HepG2 (cell line): Measurements from ENCODE around the gene PPP2R2B. TPM values are rescaled to one million over a fixed set of nuclear protein-coding genes. Genes with fewer than 3 reads are reported as not detected.

ENCODE experiments used
- ATAC-seq: fragments of 200-7000 bp; cut with Tn5 transposase; 3 replicates; pipeline ENCODE4 v1.9.1; 2020; ENCODE audit warnings: mild to moderate bottlenecking, moderate library complexity
- BruUV-seq: library from RNA; stranded (reverse); fragments of 400-500 nt; replicated peaks from 2 replicates; lab custom pipeline; 2021; lab: Mats Ljungman, UMichigan
- CTCF ChIA-PET: fragments of 300-600 bp; formaldehyde crosslinking; extraction: SDS; loops from one replicate; lab custom pipeline; 2021; ENCODE audit warnings: low total read pairs, inconsistent platforms, low intra/inter-chr PET ratio; lab: Yijun Ruan, JAX
- POLR2A ChIA-PET: fragments of 350-600 bp; sonication (Branson Sonifier 250); formaldehyde crosslinking; loops from one replicate; lab custom pipeline; 2020; ENCODE audit warnings: antibody characterized with exemption, inconsistent platforms; lab: Yijun Ruan, JAX
- DNase-seq: peaks from one replicate; pipeline ENCODE4 v3.0.0-alpha.2; 2015; ENCODE audit warnings: low spot score
- FAIRE-seq: peaks from 3 replicates; lab custom pipeline; 2011; peaks lifted over from hg19 to GRCh38; lab: Jason Lieb, UNC
- H2AFZ ChIP-seq: one replicate; pipeline ENCODE4 v1.6.1; 2011; ENCODE audit warnings: low read length, inconsistent platforms
- H3K27ac ChIP-seq: fragments of 300-600 bp; 3 replicates; pipeline ENCODE4 v1.8.0; 2011; ENCODE audit warnings: mixed run types, mild to moderate bottlenecking, mixed read lengths, low read length, inconsistent platforms; ENCODE audit not compliant: insufficient read depth; ENCODE audit errors: extremely low read length
- H3K27me3 ChIP-seq, 2 experiments: fragments of 200-600 bp in 1 of 2; 2 replicates in 1 of 2; 3 replicates in 1 of 2; pipeline versions ENCODE4 v1.6.0 to v1.8.0; 2011; ENCODE audit warnings: low read length in 2 of 2, mild to moderate bottlenecking in 2 of 2, moderate library complexity in 2 of 2, inconsistent platforms in 1 of 2; ENCODE audit not compliant: insufficient read depth in 2 of 2, control insufficient read depth in 1 of 2
- H3K36me3 ChIP-seq, 2 experiments: fragments of 200-600 bp in 1 of 2; replicated peaks in 1 of 2; 2 replicates in 1 of 2; 3 replicates in 1 of 2; pipeline versions ENCODE4 v1.5.1 to v1.8.0; 2011; ENCODE audit warnings: low read length in 2 of 2, inconsistent platforms in 1 of 2; ENCODE audit not compliant: insufficient read depth in 2 of 2, control insufficient read depth in 1 of 2
- H3K4me1 ChIP-seq: 2 replicates; pipeline ENCODE4 v1.5.1; 2012; ENCODE audit warnings: low read length, inconsistent platforms; ENCODE audit not compliant: insufficient read depth
- H3K4me2 ChIP-seq: 2 replicates; pipeline ENCODE4 v1.6.0; 2011; ENCODE audit warnings: low read depth, low read length, inconsistent platforms
- H3K4me3 ChIP-seq, 3 experiments: fragments of 200-600 bp in 1 of 3; sonication (generic), shearing (Covaris generic) in 1 of 3; replicated peaks in 1 of 3; 2 replicates each; pipeline ENCODE4 v1.5.1; 2011 to 2016; ENCODE audit warnings: low read length in 3 of 3, inconsistent platforms in 2 of 3, low read depth in 2 of 3, mild to moderate bottlenecking in 2 of 3, control low read depth in 1 of 3, mixed read lengths in 1 of 3; ENCODE audit not compliant: insufficient read depth in 1 of 3
- H3K79me2 ChIP-seq: one replicate; pipeline ENCODE4 v1.6.1; 2011; ENCODE audit warnings: low read length, inconsistent platforms; ENCODE audit not compliant: insufficient read depth
- H3K9ac ChIP-seq: 2 replicates; pipeline ENCODE4 v1.6.0; 2011; ENCODE audit warnings: mild to moderate bottlenecking, low read depth, low read length, inconsistent platforms; ENCODE audit not compliant: insufficient read depth
- H3K9me3 ChIP-seq: 2 replicates; pipeline ENCODE4 v1.5.1; 2012; ENCODE audit warnings: mild to moderate bottlenecking, low read length
- H4K20me1 ChIP-seq: 2 replicates; pipeline ENCODE4 v1.6.0; 2011; ENCODE audit warnings: inconsistent platforms, mild to moderate bottlenecking, low read length, moderate library complexity; ENCODE audit not compliant: insufficient read depth
- CHCHD3 ChIP-seq: sonication (generic); formaldehyde crosslinking; IDR thresholded peaks from 2 replicates; pipeline ENCODE4 v1.8.0; 2022; ENCODE audit warnings: mild to moderate bottlenecking, missing genetic modification reagents, moderate library complexity
- FIP1L1 ChIP-seq: fragments of 200-400 bp; formaldehyde crosslinking; IDR thresholded peaks from 2 replicates; pipeline ENCODE4 v1.6.1; 2018; ENCODE audit warnings: low read depth, mild to moderate bottlenecking, low read length, moderate library complexity, borderline replicate concordance; ENCODE audit not compliant: insufficient read depth
- RAD51 ChIP-seq: fragments of 450-650 bp; IDR thresholded peaks from 2 replicates; pipeline ENCODE4 v1.6.1; 2016; ENCODE audit warnings: borderline replicate concordance
- TGIF2 ChIP-seq: IDR thresholded peaks from 2 replicates; pipeline ENCODE4 v1.6.1; 2016; ENCODE audit warnings: control low read depth, missing compliant biosample characterization
- WIZ ChIP-seq: sonication (generic); formaldehyde crosslinking; IDR thresholded peaks from 2 replicates; pipeline ENCODE4 v1.5.1; 2020; ENCODE audit warnings: mild to moderate bottlenecking, missing genetic modification reagents
- ZNF207 ChIP-seq: fragments of 450-650 bp; IDR thresholded peaks from 2 replicates; pipeline ENCODE4 v1.6.1; 2016; ENCODE audit warnings: antibody characterized with exemption, borderline replicate concordance
- ZNF331 ChIP-seq: sonication (generic); formaldehyde crosslinking; IDR thresholded peaks from 2 replicates; pipeline ENCODE4 v1.4.0; 2020; ENCODE audit warnings: missing genetic modification reagents
- ZNF572 ChIP-seq: sonication (generic); formaldehyde crosslinking; IDR thresholded peaks from 2 replicates; pipeline ENCODE4 v1.5.1; 2020; ENCODE audit warnings: mild to moderate bottlenecking, missing genetic modification reagents
- ZSCAN25 ChIP-seq: sonication (generic); formaldehyde crosslinking; IDR thresholded peaks from 2 replicates; pipeline ENCODE4 v1.8.0; 2022; ENCODE audit warnings: mild to moderate bottlenecking, missing genetic modification reagents
- WGBS: methylation state at CpG from one replicate; pipeline ENCODE4 v1.1.6; 2017; ENCODE audit warnings: low lambda C conversion rate; 5-methylcytosine and 5-hydroxymethylcytosine counted together
- in situ Hi-C: cut with HindIII; loops from 2 replicates; pipeline ENCODE4 v1.10.0; 2017; ENCODE audit warnings: low pct_unique_long_range_greater_than_20kb; ENCODE audit not compliant: extremely low pct_ligation_motif_present
- intact Hi-C: fragments of 100-400 bp; cut with micrococcal nuclease; formaldehyde crosslinking; loops from one replicate; pipeline ENCODE4 v1.10.0; 2022; ENCODE audit not compliant: unreplicated experiment
- polyA plus RNA-seq, 8 experiments: library from polyadenylated mRNA; depleted of rRNA in 3 of 8; stranded (reverse) in 7 of 8; unstranded in 1 of 8; fragments of >200 nt; fragmentation: Illumina TruSeq in 4 of 8; extraction: Trizol in 4 of 8; gene quantifications; 2 replicates each; pipeline versions ENCODE4 v1.2.1 to v1.2.3, GENCODE V29; 2011 to 2016; ENCODE audit warnings: low read depth in 4 of 8, missing spikeins in 1 of 8, mixed read lengths in 1 of 8; ENCODE audit not compliant: insufficient read depth in 1 of 8
- total RNA-seq, 5 experiments: library from RNA; depleted of rRNA; stranded (reverse); fragments of >200 nt; fragmentation: Illumina TruSeq; extraction: Trizol; gene quantifications; 2 replicates each; pipeline ENCODE4 v1.2.3, GENCODE V29; 2016; ENCODE audit warnings: low read depth in 1 of 5
- TF ChIP-seq, protein P1 (sequence below): sonication (generic); formaldehyde crosslinking; IDR thresholded peaks from 2 replicates; pipeline ENCODE4 v1.4.0; 2020; ENCODE audit warnings: missing genetic modification reagents
- TF ChIP-seq, protein P2 (sequence below): sonication (generic); formaldehyde crosslinking; IDR thresholded peaks from 2 replicates; pipeline ENCODE4 v1.5.0; 2020; ENCODE audit warnings: missing genetic modification reagents, mild to moderate bottlenecking, borderline replicate concordance
- TF ChIP-seq, protein P3 (sequence below): IDR thresholded peaks from 2 replicates; pipeline ENCODE4 v1.6.1; 2016; ENCODE audit warnings: mild to moderate bottlenecking, missing biosample characterization, missing genetic modification reagents
- TF ChIP-seq, protein P4 (sequence below): sonication (generic); formaldehyde crosslinking; IDR thresholded peaks from 2 replicates; pipeline ENCODE4 v1.4.0; 2020; ENCODE audit warnings: missing genetic modification reagents, borderline replicate concordance
- TF ChIP-seq, protein P5 (sequence below): sonication (generic); formaldehyde crosslinking; IDR thresholded peaks from 2 replicates; pipeline ENCODE4 v1.4.0; 2020; ENCODE audit warnings: missing genetic modification reagents
- TF ChIP-seq, protein P6 (sequence below): IDR thresholded peaks from 2 replicates; pipeline ENCODE4 v1.6.1; 2016

Gene PPP2R2B
- total and polyA plus RNA-seq, 2 of the 13 experiments (the other 11 are each of a cell fraction or from before 2014, with no cell fraction given): not detected

DNA sequence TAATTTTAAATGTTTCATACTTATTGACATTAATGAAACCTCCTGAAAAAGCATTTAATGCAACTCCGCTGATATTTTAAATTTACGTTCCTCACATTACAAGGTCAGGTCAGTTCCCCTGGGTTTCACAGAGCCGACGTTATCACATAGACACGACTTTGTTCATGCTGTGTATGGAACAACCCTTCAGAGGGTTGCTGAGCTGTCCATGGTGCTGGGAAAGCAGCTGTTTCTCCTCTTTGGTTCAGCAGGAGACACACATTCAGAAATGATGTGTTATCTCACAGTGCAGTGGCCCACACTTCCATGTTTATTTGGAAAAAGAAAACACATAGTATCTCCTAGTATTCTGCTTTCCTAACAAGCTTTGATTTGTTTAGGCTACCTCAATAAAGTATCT lies 53.5 kb downstream of the PPP2R2B start:
- WGBS: 1% methylated on average over 5 of the region's 5 CpGs
- ChIA-PET POLR2A (no interaction called here), CTCF (no interaction called here)
- no peak overlapping the region for H3K27ac ChIP-seq
- H4K20me1 ChIP-seq: no peaks in the 10 kb centered on the region
- DNase-seq (peak; percentile 6), ATAC-seq (peak; percentile 52; the same call in 2 of the 3 replicates), FAIRE-seq (no peak)
- in situ Hi-C loops (no loop called here), intact Hi-C loops (no loop called here)
- no peaks in the 10 kb centered on the region for H3K4me1 ChIP-seq
- H3K9ac ChIP-seq: no peak overlapping the region
- H3K27me3 ChIP-seq: no peaks in the 10 kb centered on the region
- no peaks in the 10 kb centered on the region for H3K36me3 ChIP-seq
- H3K4me3 ChIP-seq: no peak overlapping the region
- H3K79me2 ChIP-seq: no peaks in the 10 kb centered on the region
- no peak overlapping the region for H3K4me2 ChIP-seq
- no peaks in the 10 kb centered on the region for H3K9me3 ChIP-seq
- no TSS peak for BruUV-seq
- no peak overlapping the region for H2AFZ ChIP-seq
- no peak for TF ChIP-seq ZSCAN25
- no peak for TF ChIP-seq FIP1L1
- TF ChIP-seq, protein P1, sequence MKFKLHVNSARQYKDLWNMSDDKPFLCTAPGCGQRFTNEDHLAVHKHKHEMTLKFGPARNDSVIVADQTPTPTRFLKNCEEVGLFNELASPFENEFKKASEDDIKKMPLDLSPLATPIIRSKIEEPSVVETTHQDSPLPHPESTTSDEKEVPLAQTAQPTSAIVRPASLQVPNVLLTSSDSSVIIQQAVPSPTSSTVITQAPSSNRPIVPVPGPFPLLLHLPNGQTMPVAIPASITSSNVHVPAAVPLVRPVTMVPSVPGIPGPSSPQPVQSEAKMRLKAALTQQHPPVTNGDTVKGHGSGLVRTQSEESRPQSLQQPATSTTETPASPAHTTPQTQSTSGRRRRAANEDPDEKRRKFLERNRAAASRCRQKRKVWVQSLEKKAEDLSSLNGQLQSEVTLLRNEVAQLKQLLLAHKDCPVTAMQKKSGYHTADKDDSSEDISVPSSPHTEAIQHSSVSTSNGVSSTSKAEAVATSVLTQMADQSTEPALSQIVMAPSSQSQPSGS (CRISPR knock-in tag): no peak
- no peak for TF ChIP-seq ZNF207
- peak; percentile 98; the same call in 1 of the 2 replicates for TF ChIP-seq WIZ (CRISPR knock-in tag)
- TF ChIP-seq, protein P2, sequence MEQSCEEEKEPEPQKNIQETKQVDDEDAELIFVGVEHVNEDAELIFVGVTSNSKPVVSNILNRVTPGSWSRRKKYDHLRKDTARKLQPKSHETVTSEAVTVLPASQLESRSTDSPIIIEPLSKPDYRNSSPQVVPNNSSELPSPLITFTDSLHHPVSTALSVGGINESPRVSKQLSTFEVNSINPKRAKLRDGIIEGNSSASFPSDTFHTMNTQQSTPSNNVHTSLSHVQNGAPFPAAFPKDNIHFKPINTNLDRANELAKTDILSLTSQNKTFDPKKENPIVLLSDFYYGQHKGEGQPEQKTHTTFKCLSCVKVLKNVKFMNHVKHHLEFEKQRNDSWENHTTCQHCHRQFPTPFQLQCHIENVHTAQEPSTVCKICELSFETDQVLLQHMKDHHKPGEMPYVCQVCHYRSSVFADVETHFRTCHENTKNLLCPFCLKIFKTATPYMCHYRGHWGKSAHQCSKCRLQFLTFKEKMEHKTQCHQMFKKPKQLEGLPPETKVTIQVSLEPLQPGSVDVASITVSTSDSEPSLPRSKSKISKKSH (CRISPR knock-in tag): no peak
- peak; percentile 73; the same call in 1 of the 2 replicates for TF ChIP-seq TGIF2 (CRISPR knock-in tag)
- TF ChIP-seq, protein P3, sequence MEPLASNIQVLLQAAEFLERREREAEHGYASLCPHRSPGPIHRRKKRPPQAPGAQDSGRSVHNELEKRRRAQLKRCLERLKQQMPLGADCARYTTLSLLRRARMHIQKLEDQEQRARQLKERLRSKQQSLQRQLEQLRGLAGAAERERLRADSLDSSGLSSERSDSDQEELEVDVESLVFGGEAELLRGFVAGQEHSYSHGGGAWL (CRISPR knock-in tag): no peak
- TF ChIP-seq RAD51: no peak
- peak; percentile 57; the same call in 1 of the 2 replicates for TF ChIP-seq ZNF331 (CRISPR knock-in tag)
- TF ChIP-seq, protein P4, sequence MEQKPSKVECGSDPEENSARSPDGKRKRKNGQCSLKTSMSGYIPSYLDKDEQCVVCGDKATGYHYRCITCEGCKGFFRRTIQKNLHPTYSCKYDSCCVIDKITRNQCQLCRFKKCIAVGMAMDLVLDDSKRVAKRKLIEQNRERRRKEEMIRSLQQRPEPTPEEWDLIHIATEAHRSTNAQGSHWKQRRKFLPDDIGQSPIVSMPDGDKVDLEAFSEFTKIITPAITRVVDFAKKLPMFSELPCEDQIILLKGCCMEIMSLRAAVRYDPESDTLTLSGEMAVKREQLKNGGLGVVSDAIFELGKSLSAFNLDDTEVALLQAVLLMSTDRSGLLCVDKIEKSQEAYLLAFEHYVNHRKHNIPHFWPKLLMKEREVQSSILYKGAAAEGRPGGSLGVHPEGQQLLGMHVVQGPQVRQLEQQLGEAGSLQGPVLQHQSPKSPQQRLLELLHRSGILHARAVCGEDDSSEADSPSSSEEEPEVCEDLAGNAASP (CRISPR knock-in tag): 0 out of 2 replicates have a peak, but pooled peaks have one; percentile 37
- TF ChIP-seq, protein P5, sequence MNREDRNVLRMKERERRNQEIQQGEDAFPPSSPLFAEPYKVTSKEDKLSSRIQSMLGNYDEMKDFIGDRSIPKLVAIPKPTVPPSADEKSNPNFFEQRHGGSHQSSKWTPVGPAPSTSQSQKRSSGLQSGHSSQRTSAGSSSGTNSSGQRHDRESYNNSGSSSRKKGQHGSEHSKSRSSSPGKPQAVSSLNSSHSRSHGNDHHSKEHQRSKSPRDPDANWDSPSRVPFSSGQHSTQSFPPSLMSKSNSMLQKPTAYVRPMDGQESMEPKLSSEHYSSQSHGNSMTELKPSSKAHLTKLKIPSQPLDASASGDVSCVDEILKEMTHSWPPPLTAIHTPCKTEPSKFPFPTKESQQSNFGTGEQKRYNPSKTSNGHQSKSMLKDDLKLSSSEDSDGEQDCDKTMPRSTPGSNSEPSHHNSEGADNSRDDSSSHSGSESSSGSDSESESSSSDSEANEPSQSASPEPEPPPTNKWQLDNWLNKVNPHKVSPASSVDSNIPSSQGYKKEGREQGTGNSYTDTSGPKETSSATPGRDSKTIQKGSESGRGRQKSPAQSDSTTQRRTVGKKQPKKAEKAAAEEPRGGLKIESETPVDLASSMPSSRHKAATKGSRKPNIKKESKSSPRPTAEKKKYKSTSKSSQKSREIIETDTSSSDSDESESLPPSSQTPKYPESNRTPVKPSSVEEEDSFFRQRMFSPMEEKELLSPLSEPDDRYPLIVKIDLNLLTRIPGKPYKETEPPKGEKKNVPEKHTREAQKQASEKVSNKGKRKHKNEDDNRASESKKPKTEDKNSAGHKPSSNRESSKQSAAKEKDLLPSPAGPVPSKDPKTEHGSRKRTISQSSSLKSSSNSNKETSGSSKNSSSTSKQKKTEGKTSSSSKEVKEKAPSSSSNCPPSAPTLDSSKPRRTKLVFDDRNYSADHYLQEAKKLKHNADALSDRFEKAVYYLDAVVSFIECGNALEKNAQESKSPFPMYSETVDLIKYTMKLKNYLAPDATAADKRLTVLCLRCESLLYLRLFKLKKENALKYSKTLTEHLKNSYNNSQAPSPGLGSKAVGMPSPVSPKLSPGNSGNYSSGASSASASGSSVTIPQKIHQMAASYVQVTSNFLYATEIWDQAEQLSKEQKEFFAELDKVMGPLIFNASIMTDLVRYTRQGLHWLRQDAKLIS: no peak
- no peak for TF ChIP-seq ZNF572 (CRISPR knock-in tag)
- TF ChIP-seq CHCHD3 (CRISPR knock-in tag): no peak
- TF ChIP-seq, protein P6, sequence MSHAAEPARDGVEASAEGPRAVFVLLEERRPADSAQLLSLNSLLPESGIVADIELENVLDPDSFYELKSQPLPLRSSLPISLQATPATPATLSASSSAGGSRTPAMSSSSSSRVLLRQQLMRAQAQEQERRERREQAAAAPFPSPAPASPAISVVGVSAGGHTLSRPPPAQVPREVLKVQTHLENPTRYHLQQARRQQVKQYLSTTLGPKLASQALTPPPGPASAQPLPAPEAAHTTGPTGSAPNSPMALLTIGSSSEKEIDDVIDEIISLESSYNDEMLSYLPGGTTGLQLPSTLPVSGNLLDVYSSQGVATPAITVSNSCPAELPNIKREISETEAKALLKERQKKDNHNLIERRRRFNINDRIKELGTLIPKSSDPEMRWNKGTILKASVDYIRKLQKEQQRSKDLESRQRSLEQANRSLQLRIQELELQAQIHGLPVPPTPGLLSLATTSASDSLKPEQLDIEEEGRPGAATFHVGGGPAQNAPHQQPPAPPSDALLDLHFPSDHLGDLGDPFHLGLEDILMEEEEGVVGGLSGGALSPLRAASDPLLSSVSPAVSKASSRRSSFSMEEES: 0 out of 2 replicates have a peak, but pooled peaks have one; percentile 43
